Effector CD8-positive, alpha-beta T cell (primary cell): ENCODE results near the gene NACA2.

Source experiments
- DNase-seq: peaks from one replicate; lab custom pipeline; 2025; lab: John Stamatoyannopoulos, UW

NACA2 gene

DNA sequence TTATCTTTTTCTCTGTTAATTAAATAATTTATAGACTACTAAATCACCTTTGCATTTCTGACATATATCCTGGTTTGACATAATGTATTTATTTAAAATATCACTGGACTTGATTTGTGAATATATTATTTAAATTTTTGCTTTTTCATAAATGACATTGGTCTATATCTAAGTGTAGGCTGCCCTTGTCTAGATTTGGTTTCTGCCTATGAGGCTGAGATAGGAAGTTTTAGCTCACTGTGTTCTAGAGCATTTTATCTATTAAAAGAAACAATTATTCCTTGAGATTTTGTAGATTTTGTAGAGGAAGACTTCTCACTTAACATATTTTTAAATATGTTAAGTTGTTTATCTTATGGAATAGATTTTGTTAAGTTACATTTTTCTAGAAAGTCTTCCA lies 43.9 kb downstream of the NACA2 start:
- no peak for DNase-seq

DNA sequence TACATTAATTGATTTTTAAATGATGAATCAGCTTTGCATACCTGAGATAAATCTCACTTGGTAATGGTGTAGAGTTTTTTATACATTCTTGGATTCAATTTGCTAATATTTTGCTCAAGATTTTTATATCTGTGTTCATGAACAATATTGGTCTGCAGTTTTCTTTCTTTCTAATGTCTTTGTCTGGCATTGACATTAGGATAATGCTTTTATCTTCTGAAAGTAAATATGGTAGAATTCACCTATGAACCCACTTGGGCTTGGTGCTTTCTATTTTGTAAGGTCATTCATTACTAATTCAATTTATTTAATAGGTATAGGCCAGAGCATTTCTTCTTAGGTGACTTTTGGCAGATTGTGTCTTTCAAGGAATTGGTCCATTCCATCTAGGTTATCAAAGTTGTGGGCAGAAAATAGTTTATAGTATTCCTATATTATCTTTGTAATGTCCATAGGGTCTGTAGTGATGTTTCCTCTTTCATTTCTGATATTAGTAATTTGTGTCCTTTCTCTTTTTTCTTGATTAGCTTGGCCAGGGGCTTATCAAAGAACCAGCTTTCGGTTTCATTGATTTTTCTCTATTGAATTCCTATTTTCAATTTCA lies 45.6 kb downstream of the NACA2 start:
- DNase-seq: no peak

DNA sequence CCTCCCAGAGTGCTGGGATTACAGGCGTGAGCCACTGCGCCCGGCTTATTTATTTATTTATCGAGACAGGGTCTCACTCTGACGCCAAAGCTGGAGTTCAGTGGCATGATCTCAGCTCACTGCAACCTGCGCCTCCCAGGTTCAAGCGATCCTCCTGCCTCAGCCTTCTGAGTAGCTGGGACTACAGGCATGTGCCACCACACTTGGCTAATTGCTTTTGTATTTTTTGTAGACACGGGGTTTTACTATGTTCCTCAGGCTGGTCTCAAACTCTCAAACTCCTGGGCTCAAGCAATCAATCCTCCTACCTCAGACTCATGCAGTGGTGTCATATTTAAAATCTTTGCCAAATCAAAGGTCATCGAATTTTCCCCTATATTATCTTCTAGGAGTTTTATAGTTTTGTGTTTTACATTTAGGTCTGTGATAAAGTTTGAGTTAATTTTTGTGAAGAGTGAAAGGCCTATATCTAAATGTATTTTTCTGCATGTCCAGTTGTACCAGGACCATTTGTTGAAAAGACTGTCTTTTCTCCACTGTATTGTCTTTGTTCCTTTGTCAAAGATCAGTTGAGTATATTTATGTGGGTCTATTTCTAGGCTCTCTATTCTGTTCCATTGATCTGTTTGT lies 47.1 kb downstream of the NACA2 start:
- no peak for DNase-seq

DNA sequence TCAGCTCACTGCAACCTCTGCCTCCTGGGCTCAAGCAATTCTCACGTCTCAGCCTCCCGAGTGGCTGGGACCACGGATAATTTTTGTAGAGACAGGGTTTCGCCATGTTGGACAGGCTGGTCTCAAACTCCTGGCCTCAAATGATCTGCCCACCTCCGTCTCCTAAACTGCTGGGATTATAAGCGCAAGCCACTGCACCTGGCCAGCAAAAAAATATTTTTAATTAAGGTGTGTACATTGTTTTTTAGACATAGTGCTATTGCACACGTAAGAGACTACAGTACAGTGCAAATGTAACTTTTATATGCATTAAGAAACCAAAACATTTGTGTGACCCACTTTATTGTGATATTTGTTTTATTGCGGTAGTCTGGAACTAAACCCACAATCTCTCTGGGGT lies 49.0 kb downstream of the NACA2 start:
- DNase-seq: no peak

DNA sequence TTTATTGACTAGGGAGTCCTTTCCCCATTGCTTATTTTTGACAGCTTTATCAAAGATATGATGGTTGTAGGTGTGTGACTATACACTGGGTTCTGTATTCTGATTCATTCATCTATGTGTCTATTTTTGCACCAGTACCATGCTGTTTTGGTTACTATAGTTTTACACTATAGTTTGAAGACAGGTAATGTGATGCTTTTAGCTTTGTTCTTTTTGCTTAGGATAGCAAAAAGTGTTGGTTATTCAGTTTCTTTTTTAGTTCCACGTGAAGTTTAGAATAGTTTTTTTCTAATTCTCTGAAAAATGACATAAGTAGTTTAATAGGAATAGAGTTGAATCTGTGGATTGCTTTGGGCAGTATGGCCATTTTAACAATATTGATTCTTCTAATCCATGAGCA lies 50.1 kb downstream of the NACA2 start:
- no peak for DNase-seq
